Astrocyte of the spinal cord (primary cell): Measurements from ENCODE around the gene SDCBP2.

ENCODE experiments used
- DNase-seq: peaks from one replicate; pipeline ENCODE4 v3.0.0; 2011; ENCODE audit warnings: low read depth, low spot score
- H3K4me3 ChIP-seq: 2 replicates; pipeline ENCODE4 v1.5.1; 2011; ENCODE audit warnings: low read depth, mild to moderate bottlenecking, low read length, moderate library complexity
- CTCF ChIP-seq: IDR thresholded peaks from 2 replicates; pipeline ENCODE4 v1.5.1; 2012; ENCODE audit warnings: low read depth, mild to moderate bottlenecking, low read length, inconsistent platforms
- in situ Hi-C: cut with HindIII; loops from 2 replicates; pipeline ENCODE4 v1.10.0; 2017; ENCODE audit warnings: low sequenced_read_pairs

SDCBP2 gene

GRCh38 chr20:1317545-1318255 is 11.2 kb downstream of the SDCBP2 start:
- no peak for DNase-seq
- in situ Hi-C loops: no loop called here
- TF ChIP-seq CTCF: no peak

GRCh38 chr20:1315804-1316203 is 13.1 kb downstream of the SDCBP2 start:
- TF ChIP-seq CTCF: no peak
- in situ Hi-C loops: no loop called here
- H3K4me3 ChIP-seq: no peak overlapping the region
- DNase-seq: no peak

More at GRCh38 chr20:1317545-1318255, 11.2 kb downstream of the SDCBP2 start:
- no peak overlapping the region for H3K4me3 ChIP-seq

GRCh38 chr20:1313236-1313964 is 15.5 kb downstream of the SDCBP2 start:
- in situ Hi-C loops: no loop called here
- H3K4me3 ChIP-seq: peak overlapping the region; percentile 37
- DNase-seq: peak; percentile 72
- peak; percentile 96 for TF ChIP-seq CTCF

GRCh38 chr20:1312904-1313235 is 16.1 kb downstream of the SDCBP2 start:
- in situ Hi-C loops: no loop called here
- no peak for DNase-seq
- no peak overlapping the region for H3K4me3 ChIP-seq
- no peak for TF ChIP-seq CTCF

GRCh38 chr20:1312308-1312707 is 16.6 kb downstream of the SDCBP2 start:
- H3K4me3 ChIP-seq: no peak overlapping the region
- in situ Hi-C loops: no loop called here
- DNase-seq: no peak
- TF ChIP-seq CTCF: no peak

GRCh38 chr20:1310506-1311190 is 18.3 kb downstream of the SDCBP2 start:
- in situ Hi-C loops: no loop called here
- DNase-seq: no peak
- H3K4me3 ChIP-seq: no peak overlapping the region
- no peak for TF ChIP-seq CTCF
